Measurements from ENCODE around the gene LGR6.

Gene LGR6

GRCh38 chr1:202264300-202264699, 70.7 kb downstream of the LGR6 start:
- no peak for DNase-seq (ENCODE audit: low read depth)
- TF ChIP-seq CTCF (IDR thresholded peaks at IDR 0.05; ENCODE audit: low read depth, low read length): no peak
- TF ChIP-seq POLR2A (IDR thresholded peaks at IDR 0.05; ENCODE audit: extremely low read depth, insufficient read length): no peak
- TF ChIP-seq, protein P1, sequence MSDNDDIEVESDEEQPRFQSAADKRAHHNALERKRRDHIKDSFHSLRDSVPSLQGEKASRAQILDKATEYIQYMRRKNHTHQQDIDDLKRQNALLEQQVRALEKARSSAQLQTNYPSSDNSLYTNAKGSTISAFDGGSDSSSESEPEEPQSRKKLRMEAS (IDR thresholded peaks at IDR 0.05; ENCODE audit: low read depth, low read length): no peak
- TF ChIP-seq MYC (IDR thresholded peaks at IDR 0.05; ENCODE audit: low read depth, low read length): no peak
- H3K4me3 ChIP-seq (ENCODE audit: low read depth, low read length): no peak overlapping the region

- H3K4me3 ChIP-seq (ENCODE audit: low read depth, low read length): no peak overlapping the region
- TF ChIP-seq MYC (IDR thresholded peaks at IDR 0.05; ENCODE audit: low read depth, low read length): no peak
- no peak for TF ChIP-seq POLR2A (IDR thresholded peaks at IDR 0.05; ENCODE audit: extremely low read depth, insufficient read length)
- TF ChIP-seq, protein P1 (IDR thresholded peaks at IDR 0.05; ENCODE audit: low read depth, low read length): no peak
- TF ChIP-seq CTCF (IDR thresholded peaks at IDR 0.05; ENCODE audit: low read depth, low read length): no peak
- DNase-seq (ENCODE audit: low read depth): no peak
Observed at GRCh38 chr1:202264726-202265125, 71.1 kb downstream of the LGR6 start.

- no peak overlapping the region for H3K4me3 ChIP-seq (ENCODE audit: low read depth, low read length)
- TF ChIP-seq, protein P1 (IDR thresholded peaks at IDR 0.05; ENCODE audit: low read depth, low read length): no peak
- TF ChIP-seq CTCF (IDR thresholded peaks at IDR 0.05; ENCODE audit: low read depth, low read length): no peak
- no peak for TF ChIP-seq POLR2A (IDR thresholded peaks at IDR 0.05; ENCODE audit: extremely low read depth, insufficient read length)
- no peak for TF ChIP-seq MYC (IDR thresholded peaks at IDR 0.05; ENCODE audit: low read depth, low read length)
- no peak for DNase-seq (ENCODE audit: low read depth)
Observed at GRCh38 chr1:202266061-202266765, 72.6 kb downstream of the LGR6 start.

DNA sequence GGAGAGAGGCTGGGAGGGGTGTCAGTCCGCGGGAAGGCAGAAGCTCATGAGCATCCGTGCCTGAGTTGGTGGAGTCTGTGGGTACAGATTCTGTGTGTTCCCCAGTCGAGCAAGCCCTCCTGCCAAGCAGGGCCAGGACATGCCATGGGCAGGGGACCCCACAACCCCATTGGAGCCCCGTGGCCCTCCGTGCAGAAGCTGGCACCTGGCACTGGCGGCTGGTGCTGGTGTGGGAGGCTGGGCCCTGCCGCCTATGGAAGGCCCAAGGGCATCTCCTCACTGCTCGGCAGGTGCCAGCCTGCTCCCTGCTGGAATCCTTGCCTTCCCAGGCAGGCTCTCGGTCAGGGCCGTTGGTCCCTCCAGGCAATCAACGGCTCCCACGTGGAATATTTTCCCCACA, 74.4 kb downstream of the LGR6 start:
- TF ChIP-seq MYC (IDR thresholded peaks at IDR 0.05; ENCODE audit: low read depth, low read length) (no peak), POLR2A (IDR thresholded peaks at IDR 0.05; ENCODE audit: extremely low read depth, insufficient read length) (no peak), CTCF (IDR thresholded peaks at IDR 0.05; ENCODE audit: low read depth, low read length) (no peak)
- TF ChIP-seq, protein P1 (IDR thresholded peaks at IDR 0.05; ENCODE audit: low read depth, low read length): no peak
- no peak for DNase-seq (ENCODE audit: low read depth)
- H3K4me3 ChIP-seq (ENCODE audit: low read depth, low read length): no peak overlapping the region

GRCh38 chr1:202268817-202269216, 75.2 kb downstream of the LGR6 start:
- no peak for DNase-seq (ENCODE audit: low read depth)
- TF ChIP-seq, protein P1 (IDR thresholded peaks at IDR 0.05; ENCODE audit: low read depth, low read length): no peak
- no peak for TF ChIP-seq CTCF (IDR thresholded peaks at IDR 0.05; ENCODE audit: low read depth, low read length)
- no peak for TF ChIP-seq POLR2A (IDR thresholded peaks at IDR 0.05; ENCODE audit: extremely low read depth, insufficient read length)
- TF ChIP-seq MYC (IDR thresholded peaks at IDR 0.05; ENCODE audit: low read depth, low read length): no peak
- H3K4me3 ChIP-seq (ENCODE audit: low read depth, low read length): no peak overlapping the region

All from NB4 (cell line).